HG03520 (cell line): ENCODE data around the gene ARHGEF3.
"Not testable (repeated sequence)": the region's sequence is repeated elsewhere in the genome, so short reads cannot be mapped to it uniquely, and the experiment has no call there.

Experiments used
- ATAC-seq: cut with Tn5 transposase; IDR thresholded peaks from one replicate; pipeline ENCODE4 v1.9.1; 2021; ENCODE audit warnings: mild to moderate bottlenecking, moderate library complexity; ENCODE audit not compliant: unreplicated experiment

ARHGEF3 gene

DNA sequence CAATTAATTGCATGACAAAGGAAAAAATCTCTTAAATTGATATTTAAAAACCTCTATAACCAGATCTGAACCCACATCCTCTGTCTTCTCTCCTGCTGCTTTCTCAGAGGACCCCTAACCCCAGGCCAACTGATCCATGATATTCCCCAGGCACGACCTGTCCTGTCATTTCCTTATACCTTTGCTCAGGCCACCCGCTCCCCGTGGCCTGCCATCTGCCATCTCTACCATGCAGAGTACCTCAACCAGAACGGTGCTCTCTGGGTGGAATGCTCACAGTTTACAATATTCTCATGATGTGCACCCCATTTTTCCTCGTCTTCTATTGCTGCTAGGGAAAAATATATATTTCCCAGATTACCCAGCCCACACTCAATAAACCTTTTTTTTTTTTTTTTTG is 57.7 kb downstream of the ARHGEF3 start:
- no peak for ATAC-seq

GRCh38 chr3:56742887-56743286 is 58.9 kb downstream of the ARHGEF3 start:
- no peak for ATAC-seq

DNA sequence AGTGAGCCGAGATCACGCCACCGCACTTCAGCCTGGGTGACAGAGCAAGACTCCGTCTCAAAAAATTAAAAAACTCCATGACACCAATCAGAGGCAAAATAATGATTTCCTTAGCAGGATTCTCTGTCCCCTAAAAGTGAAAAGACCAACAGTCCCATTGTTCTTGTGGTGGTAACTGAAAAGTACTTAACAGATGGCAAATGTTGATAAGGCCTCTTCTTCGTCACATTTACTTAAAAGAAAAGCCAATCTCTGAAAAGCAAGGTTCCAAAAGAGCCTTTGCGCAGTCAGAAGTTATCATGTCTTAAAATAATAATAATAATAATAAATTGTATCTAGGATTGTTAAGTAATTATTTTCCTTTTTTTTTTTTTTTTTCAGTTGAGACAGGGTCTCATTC is 62.7 kb downstream of the ARHGEF3 start:
- ATAC-seq = no peak

- no peak for ATAC-seq
Measured at GRCh38 chr3:56737006-56737405, 64.7 kb downstream of the ARHGEF3 start.

DNA sequence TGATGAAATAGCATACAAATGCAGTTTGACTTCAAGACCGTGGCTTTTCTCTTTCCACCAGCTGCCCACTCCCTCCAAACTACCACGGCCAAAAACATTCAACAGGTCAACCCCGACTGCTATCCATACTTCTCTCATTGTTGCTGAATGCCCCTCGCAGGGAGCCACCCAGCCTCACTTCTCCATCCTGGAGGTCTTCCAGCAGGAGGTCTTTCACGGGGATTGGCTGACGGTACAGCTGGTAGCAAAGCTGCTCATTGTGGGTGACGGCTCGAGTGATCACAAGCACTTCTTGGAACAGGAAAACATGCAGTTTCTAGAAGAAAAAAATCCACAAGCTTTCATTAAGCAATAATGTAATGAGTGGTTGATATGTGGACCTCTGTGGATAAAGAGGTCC is 69.6 kb downstream of the ARHGEF3 start:
- no peak for ATAC-seq

- ATAC-seq = peak; percentile 97
Measured at GRCh38 chr3:56725175-56725574, 76.6 kb downstream of the ARHGEF3 start.

GRCh38 chr3:56724676-56725075 is 77.1 kb downstream of the ARHGEF3 start:
- ATAC-seq = no peak

DNA sequence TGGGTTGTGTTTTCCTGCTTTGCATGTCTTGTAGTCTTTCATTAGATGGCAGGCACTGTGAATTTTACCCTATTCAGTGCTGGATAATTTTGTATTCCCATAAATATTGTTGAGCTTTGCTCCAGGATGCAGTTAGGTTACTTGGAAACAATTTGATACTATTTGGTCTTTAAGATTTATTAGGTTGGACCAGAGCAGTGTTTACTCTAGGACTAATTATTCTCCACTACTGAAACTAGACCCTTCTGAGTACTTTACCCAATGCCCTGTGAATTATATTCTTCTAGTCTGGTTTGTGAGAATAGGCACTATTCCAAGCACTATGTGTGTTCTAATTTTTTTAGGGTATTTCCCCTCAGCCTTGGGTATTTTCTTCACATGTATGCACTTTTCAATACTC is 80.9 kb downstream of the ARHGEF3 start:
- ATAC-seq = no peak

- not testable (repeated sequence) for ATAC-seq
Measured at GRCh38 chr3:56718809-56719208, 82.9 kb downstream of the ARHGEF3 start.

DNA sequence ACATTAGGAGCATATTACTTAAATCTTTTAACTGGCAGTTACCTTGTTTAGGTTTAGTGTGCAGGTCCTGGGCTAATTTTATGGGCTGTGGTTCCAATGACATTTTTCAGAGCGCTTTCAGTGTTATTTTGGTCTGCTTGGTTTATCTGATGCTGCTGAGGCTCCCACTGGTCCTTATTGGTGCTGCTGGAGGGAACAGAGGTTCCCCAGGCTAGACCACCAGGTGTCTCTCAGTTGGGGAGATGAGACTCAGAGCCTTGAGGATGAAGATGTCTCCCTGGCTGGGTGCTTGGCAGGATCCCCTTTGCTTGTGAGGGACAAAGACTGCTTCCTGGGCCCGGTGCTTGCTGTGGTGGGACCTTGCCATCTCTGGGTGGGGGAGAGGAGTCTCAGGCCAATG is 90.4 kb downstream of the ARHGEF3 start:
- no peak for ATAC-seq

DNA sequence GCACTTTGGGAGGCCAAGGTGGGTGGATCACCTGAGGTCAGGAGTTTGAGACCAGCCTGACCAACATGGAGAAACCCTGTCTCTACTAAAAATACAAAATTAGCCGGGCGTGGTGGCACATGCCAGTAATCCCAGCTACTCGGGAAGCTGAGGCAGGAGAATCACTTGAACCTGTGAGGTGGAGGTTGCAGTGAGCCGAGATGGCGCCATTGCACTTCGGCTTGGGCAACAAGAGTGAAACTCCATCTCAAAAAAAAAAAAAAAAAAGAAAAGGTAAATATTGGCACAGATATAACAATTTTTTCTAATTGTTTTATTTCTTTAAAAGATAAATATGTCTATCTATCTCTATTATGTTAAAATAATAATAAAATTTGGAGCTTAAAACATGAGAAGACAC is 94.3 kb downstream of the ARHGEF3 start:
- ATAC-seq = not testable (repeated sequence)

DNA sequence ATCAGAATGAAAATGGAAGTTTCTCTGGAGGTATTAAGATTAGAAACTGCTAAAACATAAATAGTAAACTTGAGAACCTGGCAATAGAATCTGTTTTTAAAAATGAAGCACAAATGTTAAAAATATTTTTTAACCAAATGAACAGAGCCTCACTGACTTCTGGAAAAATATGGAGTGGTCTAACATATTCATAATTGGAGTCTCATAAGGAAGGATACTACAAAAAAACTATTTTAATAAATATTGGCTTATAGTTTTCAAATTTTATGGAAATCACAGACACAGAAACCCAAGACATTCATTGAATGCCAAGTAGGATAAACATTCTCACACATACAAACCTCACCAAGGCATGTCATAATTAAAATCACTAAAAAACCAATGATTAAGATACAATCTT is 95.1 kb downstream of the ARHGEF3 start:
- ATAC-seq = no peak

- no peak for ATAC-seq
Measured at GRCh38 chr3:56704706-56705105, 97.0 kb downstream of the ARHGEF3 start.

GRCh38 chr3:56702490-56703315 is 99.0 kb downstream of the ARHGEF3 start:
- no peak for ATAC-seq

DNA sequence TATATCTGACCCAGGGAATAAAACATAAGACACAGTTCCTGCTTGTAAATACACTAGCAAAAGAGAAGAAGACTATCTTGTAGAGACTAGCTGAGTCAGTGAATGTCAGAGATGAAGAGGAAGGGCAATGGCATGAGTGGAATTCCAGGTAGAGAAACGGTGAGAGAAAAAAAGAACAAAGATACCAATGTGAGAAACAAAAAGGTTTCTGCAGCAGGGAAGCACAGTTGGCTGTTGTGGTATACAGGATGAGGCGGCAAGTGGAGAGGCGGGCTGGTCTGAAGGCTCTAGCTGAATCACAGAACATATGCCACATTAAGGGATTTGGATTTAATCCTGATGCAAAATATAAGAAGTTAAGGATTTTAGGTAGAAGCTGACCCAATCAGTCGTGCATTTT is 101.6 kb downstream of the ARHGEF3 start:
- ATAC-seq = no peak

DNA sequence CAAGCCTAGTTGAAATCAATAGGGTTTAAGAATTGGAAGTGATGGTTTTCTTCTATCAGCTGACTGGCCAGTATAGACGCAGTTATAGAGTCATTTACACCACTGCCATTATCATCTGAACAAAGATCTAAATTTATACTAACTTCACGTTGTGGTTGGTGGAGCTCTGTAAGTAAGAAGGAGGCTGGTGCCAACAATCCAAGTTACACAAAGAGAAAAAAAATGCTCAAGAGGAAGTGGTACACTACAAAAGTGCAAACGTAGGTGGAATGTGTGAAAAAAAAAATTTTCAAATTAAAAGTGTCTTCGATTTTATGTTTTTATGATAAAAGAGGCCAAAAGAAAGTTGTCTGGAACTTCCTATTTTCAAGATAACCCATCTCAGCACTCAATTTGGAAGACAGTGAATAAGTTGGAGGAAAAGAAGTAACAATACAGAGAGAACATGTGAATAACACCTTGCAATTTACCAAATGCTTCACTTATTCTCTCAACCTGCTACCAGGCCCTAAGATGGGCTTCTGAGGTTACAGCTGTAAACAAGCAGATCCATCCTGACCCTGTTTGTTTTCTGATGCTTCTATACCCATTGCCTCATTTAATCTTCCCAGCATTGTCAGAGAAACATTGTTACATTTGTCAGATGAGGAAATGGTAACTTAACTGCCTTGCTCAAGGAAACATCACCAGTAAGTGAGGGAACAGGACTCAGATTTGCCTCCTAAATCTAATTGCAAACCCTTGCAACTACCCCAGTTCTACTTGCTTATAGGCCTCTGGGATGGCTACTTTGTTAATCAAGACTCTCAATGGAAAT is 106.7 kb downstream of the ARHGEF3 start:
- no peak for ATAC-seq

DNA sequence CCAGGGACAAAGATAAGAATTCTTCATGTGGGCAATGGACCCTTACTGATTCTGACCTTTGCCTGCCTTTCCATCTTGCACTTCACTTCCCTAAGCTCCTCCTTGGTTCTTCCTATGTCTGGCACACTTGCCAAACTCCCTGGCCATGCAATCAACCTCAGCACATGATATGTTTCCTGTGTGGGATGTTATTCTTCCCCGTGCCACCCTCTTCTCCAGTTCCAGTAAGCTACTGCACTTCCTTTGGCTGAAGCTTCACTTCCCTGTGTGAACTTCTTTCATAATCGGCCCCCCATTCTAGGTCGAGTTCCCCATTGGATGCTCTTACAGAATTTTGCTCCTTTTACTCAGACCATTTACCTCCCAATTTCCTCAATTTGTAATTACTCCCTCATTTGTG is 108.0 kb downstream of the ARHGEF3 start:
- no peak for ATAC-seq

DNA sequence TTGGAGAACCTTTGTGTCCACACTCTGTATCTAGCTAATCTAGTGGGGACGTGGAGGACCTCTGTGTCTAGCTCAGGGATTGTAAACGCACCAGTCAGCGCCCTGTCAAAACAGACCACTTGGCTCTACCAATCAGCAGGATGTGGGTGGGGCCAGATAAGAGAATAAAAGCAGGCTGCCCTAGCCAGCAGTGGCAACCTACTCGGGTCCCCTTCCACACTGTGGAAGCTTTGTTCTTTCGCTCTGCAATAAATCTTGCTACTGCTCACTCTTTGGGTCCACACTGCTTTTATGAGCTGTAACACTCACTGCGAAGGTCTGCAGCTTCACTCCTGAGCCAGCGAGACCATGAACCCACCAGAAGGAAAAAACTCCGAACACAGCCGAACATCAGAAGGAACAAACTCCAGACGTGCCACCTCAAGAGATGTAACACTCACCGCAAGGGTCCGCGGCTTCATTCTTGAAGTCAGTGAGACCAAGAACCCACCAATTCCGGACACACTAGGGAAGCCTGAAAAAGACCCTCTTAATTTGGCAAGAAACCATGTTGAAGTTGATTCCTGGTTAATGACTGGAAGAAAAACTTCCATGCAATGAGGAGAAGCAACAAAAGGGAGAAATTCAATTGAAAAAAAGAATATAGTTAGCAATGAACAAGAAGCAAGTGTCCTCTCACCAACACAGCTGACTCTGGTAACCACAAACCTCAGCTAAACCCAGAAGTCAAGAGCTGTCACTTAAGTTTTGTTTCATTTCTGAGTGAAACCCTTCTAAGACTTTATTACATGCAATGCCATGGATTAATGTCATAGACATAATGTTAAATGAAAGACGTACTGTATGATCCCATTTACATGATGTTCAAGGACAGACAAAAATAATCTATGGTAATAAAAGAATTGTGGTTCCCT is 109.0 kb downstream of the ARHGEF3 start:
- ATAC-seq = peak; percentile 66

DNA sequence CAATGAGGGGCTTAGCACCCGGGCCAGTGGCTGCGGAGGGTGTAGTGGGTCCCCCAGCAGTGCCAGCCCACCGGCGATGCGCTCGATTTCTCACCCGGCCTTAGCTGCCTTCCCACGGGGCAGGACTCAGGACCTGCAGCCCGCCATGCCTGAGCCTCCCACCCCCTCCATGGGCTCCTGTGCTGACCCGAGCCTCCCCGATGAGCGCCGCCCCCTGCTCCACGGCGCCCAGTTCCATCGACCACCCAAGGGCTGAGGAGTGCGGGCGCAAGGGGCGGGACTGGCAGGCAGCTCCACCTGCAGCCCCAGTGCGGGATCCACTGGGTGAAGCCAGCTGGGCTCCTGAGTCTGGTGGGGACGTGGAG is 109.8 kb downstream of the ARHGEF3 start:
- ATAC-seq = not testable (repeated sequence)

DNA sequence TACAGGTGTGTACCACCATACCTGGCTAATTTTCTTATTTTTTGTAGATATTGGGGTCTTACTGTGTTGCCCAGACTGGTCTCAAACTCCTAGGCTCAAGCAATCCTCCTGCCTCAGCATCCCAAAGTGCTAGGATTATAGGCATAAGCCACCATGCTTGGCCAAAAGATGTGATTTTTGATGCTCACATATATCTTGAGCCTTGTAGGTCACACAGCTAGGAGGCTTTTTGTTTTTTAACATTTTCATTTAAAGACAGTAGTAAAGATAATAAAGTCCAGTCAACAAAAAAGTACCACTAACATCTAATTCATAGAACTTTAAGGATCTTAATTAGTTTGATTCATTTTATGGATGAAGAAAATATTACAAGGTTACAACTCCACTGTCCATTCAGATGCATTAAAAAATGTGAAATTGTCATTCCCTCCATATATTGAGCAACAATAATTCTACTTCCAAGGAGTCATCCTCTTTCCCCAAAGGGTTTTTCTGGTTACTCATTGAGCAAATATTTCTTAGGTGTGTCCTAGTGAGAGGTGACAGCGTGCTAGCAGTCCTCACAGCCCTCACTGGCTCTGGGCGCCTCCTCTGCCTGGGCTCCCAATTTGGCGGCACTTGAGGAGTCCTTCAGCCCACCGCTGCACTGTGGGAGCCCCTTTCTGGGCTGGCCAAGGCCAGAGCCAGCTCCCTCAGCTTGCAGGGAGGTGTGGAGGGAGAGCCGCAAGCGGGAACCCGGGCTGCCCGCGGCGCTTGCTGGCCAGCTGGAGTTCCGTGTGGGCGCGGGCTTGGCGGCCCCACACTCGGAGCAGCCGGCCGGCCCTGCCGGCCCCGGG is 110.4 kb downstream of the ARHGEF3 start:
- no peak for ATAC-seq
